Stomach (tissue), 9 donors: ENCODE results near the gene CBLB. TPM values are rescaled to one million over a fixed set of nuclear protein-coding genes. Genes with fewer than 3 reads are reported as not detected.

ENCODE experiments used
- DNase-seq, 2 donors: peaks; one replicate each; pipeline versions ENCODE4 v3.0.0 to v3.0.0-alpha.2; 2013 to 2019
- H3K27ac ChIP-seq, 5 donors: fragments of 200-600 bp in 4 of 5; sonication (generic) in 4 of 5; one replicate each; pipeline ENCODE4 v1.5.1; 2013 to 2019; ENCODE audit warnings: mild to moderate bottlenecking in 1 of 5, moderate library complexity in 1 of 5
- H3K27me3 ChIP-seq, 3 donors: fragments of 200-600 bp; sonication (generic); one replicate each; pipeline ENCODE4 v1.5.1; 2017 to 2019; ENCODE audit warnings: mixed run types in 1 of 3
- H3K36me3 ChIP-seq, 4 donors: fragments of 200-600 bp; sonication (generic); 1 replicate in 3 of 4; 2 replicates in 1 of 4; pipeline ENCODE4 v1.5.1; 2016 to 2019
- H3K4me1 ChIP-seq, 4 donors: fragments of 200-600 bp; sonication (generic); one replicate each; pipeline ENCODE4 v1.5.1; 2016 to 2019
- H3K4me3 ChIP-seq, 4 donors: fragments of 200-600 bp; sonication (generic) in 3 of 4; one replicate each; pipeline ENCODE4 v1.5.1; 2016 to 2019; ENCODE audit warnings: mild to moderate bottlenecking in 1 of 4
- H3K9me3 ChIP-seq, 4 donors: fragments of 200-600 bp; sonication (generic); one replicate each; pipeline ENCODE4 v1.5.1; 2016 to 2019
- EP300 ChIP-seq: sonication (generic); formaldehyde crosslinking; IDR thresholded peaks from one replicate; pipeline ENCODE4 v1.6.1; 2017; ENCODE audit warnings: antibody characterized with exemption
- POLR2A ChIP-seq, 4 donors: fragments of 450-650 bp; IDR thresholded peaks; one replicate each; pipeline ENCODE4 v1.6.1; 2016; ENCODE audit warnings: antibody characterized with exemption in 4 of 4, control low read depth in 2 of 4, mild to moderate bottlenecking in 1 of 4, moderate library complexity in 1 of 4
- POLR2AphosphoS5 ChIP-seq, 3 donors: sonication (generic); formaldehyde crosslinking; IDR thresholded peaks; one replicate each; pipeline ENCODE4 v1.6.1; 2016; ENCODE audit warnings: antibody characterized with exemption in 3 of 3
- WGBS, 5 donors: extraction: QIAGEN DNeasy Blood & Tissue Kit in 3 of 5; methylation state at CpG; one replicate each; pipeline versions ENCODE4 v1.1.5 to v1.1.7; 2013 to 2018; 5-methylcytosine and 5-hydroxymethylcytosine counted together
- intact Hi-C: fragments of 100-400 bp; cut with DNase I; formaldehyde crosslinking; loops from one replicate; pipeline ENCODE4 v1.15.1; 2023; ENCODE audit warnings: low total_unique reads
- polyA plus RNA-seq, 3 donors: library from polyadenylated mRNA; stranded (reverse); fragments of 200-250 nt; gene quantifications; one replicate each; pipeline ENCODE4 v1.2.3, GENCODE V29; 2013
- total RNA-seq, 5 donors: library from RNA; depleted of rRNA; stranded (reverse); fragments of >200 nt; gene quantifications; one replicate each; pipeline versions ENCODE4 v1.1.0 to v1.2.3, GENCODE V29; 2014 to 2016
- TF ChIP-seq, protein P1 (sequence below), 7 experiments: fragments of 450-650 bp in 4 of 7; fragments of 200-600 bp in 3 of 7; sonication (generic) in 3 of 7; IDR thresholded peaks; one replicate each; pipeline ENCODE4 v1.5.1; 2016 to 2019; ENCODE audit warnings: antibody characterized with exemption in 7 of 7, control low read depth in 2 of 7, mild to moderate bottlenecking in 1 of 7
- donor health status: healthy with polysubstance abuse.
- donor health status: Bipolar disorder and iron deficiency.
- donor health status: healthy.

CBLB gene
- total and polyA plus RNA-seq, 8 donors, result 6.9 to 94.4 (median 46.0) TPM

DNA sequence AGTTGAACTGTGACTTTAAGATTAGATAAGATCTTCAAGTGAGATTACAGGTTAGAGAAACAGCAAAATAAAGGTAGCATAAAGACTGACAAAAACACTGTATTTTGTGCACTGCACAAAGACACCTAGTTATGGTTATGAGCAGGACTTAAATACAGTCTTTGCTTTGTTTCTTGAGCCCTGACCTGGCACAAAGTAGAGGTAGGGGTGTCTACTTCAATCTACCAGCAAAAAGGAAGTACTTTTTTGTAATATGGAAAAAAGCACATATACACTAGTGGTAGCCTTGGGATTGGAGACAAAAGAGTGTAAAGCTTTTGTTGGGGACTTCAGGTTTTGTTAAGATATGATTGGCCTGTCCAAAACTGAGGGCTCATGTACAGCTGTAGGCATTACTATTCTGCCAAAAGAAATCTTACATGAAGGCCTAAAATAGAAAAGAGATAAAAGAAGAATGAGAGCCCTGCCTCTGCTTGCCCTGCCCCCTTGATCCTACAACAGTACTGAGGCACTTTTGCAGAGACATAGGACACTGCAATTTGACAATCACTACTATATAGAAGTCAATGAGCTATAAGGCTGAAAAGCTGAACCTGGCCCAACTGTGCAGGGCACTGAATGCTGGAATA lies 194.3 kb downstream of the CBLB start:
- TF ChIP-seq EP300, result no peak
- no peak for TF ChIP-seq POLR2A (IDR thresholded peaks at IDR 0.05)
- TF ChIP-seq POLR2AphosphoS5 (IDR thresholded peaks at IDR 0.05), result no peak
- TF ChIP-seq, protein P1, sequence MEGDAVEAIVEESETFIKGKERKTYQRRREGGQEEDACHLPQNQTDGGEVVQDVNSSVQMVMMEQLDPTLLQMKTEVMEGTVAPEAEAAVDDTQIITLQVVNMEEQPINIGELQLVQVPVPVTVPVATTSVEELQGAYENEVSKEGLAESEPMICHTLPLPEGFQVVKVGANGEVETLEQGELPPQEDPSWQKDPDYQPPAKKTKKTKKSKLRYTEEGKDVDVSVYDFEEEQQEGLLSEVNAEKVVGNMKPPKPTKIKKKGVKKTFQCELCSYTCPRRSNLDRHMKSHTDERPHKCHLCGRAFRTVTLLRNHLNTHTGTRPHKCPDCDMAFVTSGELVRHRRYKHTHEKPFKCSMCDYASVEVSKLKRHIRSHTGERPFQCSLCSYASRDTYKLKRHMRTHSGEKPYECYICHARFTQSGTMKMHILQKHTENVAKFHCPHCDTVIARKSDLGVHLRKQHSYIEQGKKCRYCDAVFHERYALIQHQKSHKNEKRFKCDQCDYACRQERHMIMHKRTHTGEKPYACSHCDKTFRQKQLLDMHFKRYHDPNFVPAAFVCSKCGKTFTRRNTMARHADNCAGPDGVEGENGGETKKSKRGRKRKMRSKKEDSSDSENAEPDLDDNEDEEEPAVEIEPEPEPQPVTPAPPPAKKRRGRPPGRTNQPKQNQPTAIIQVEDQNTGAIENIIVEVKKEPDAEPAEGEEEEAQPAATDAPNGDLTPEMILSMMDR (IDR thresholded peaks at IDR 0.05), result no peak
- DNase-seq, result no peak
- Histone ChIP-seq H3K4me3 (no peak overlapping the region), H3K27me3 (no peaks in the 10 kb centered on the region), H3K4me1 (peaks cover 0 to 11% (median 2%) of the 10 kb centered on the region in 4 donors), H3K36me3 (peaks cover 8 to 76% (median 63%) of the 10 kb centered on the region in 4 donors), H3K27ac (no peak overlapping the region), H3K9me3 (no peaks in the 10 kb centered on the region)
- intact Hi-C loops, result no loop called here

DNA sequence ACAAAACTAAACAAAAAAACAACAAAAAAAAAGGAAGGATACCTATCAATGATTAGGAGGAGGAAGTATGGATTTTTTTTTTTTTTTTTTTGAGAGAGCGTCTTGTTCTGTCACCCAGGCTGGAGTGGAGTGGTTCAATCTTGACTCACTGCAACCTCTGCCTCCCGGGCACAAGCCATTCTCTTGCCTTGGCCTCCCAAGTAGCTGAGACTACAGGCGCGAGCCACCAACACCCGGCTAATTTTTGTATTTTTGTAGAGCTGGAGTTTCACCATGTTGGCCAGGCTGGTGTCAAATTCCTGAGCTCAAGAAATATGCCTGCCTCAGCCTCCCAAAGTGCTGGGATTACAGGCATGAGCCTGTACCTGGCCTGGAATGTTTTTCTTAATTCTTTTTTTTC lies 195.8 kb downstream of the CBLB start:
- WGBS, 5 donors, result 93 to 100% (median 99%) methylated on average over 5 of the region's 5 CpGs
- Histone ChIP-seq H3K27ac (no peak overlapping the region), H3K27me3 (no peaks in the 10 kb centered on the region), H3K4me1 (peaks cover 0 to 11% (median 2%) of the 10 kb centered on the region in 4 donors), H3K9me3 (no peaks in the 10 kb centered on the region), H3K36me3 (peaks cover 16 to 82% (median 63%) of the 10 kb centered on the region in 4 donors), H3K4me3 (no peak overlapping the region)
- intact Hi-C loops, result no loop called here
- no peak for DNase-seq
- TF ChIP-seq, protein P1 (IDR thresholded peaks at IDR 0.05), result no peak
- no peak for TF ChIP-seq POLR2AphosphoS5 (IDR thresholded peaks at IDR 0.05)
- no peak for TF ChIP-seq EP300
- TF ChIP-seq POLR2A (IDR thresholded peaks at IDR 0.05), result no peak

GRCh38 chr3:105662306-105662705 lies 206.5 kb downstream of the CBLB start:
- TF ChIP-seq EP300, result no peak
- TF ChIP-seq, protein P1 (IDR thresholded peaks at IDR 0.05), result no peak
- no peak for TF ChIP-seq POLR2AphosphoS5 (IDR thresholded peaks at IDR 0.05)
- TF ChIP-seq POLR2A (IDR thresholded peaks at IDR 0.05), result no peak
- DNase-seq, result no peak
- peaks cover 7 to 81% (median 64%) of the 10 kb centered on the region in 4 donors for H3K36me3 ChIP-seq
- intact Hi-C loops, result no loop called here
- H3K27me3 ChIP-seq, result no peaks in the 10 kb centered on the region
- peaks cover 0 to under 1% (median 0%) of the 10 kb centered on the region in 4 donors for H3K4me1 ChIP-seq
- H3K27ac ChIP-seq, result no peak overlapping the region
- no peak overlapping the region for H3K4me3 ChIP-seq
- no peaks in the 10 kb centered on the region for H3K9me3 ChIP-seq

DNA sequence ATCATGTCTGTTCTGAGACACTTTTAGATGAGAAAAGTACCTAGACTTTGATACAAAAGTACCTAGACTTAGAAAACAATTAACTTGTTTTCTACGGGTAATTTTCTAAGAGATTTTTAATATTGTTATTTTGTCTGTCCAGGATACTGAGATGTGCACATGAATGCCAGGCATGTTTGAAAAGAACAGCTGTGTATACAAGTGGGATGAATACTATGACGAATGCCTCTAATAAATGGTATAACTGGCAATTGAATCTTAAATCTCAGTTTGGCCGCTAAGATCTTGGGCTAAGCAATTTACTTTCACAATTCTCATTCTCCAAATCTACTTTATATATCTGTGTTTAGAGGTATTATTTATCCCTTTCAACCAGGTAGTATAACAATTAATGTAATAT lies 207.4 kb downstream of the CBLB start:
- Histone ChIP-seq H3K27me3 (no peaks in the 10 kb centered on the region), H3K4me1 (peaks cover 0 to 8% (median 0%) of the 10 kb centered on the region in 4 donors), H3K9me3 (no peaks in the 10 kb centered on the region), H3K27ac (no peak overlapping the region), H3K36me3 (peaks cover 7 to 76% (median 62%) of the 10 kb centered on the region in 4 donors), H3K4me3 (no peak overlapping the region)
- 85 to 92% (median 92%) methylated on average over 3 of the region's 3 CpGs for WGBS, 5 donors
- no peak for DNase-seq
- intact Hi-C loops, result no loop called here
- TF ChIP-seq POLR2AphosphoS5 (IDR thresholded peaks at IDR 0.05), result no peak
- no peak for TF ChIP-seq EP300
- TF ChIP-seq POLR2A (IDR thresholded peaks at IDR 0.05), result no peak
- TF ChIP-seq, protein P1 (IDR thresholded peaks at IDR 0.05), result no peak
